ENCODE results near the gene KCNT2. TPM values are rescaled to one million over a fixed set of nuclear protein-coding genes. Genes with fewer than 3 reads are reported as not detected.

The KCNT2 gene
- total and polyA plus RNA-seq, 4 donors, result 1.7 to 11.2 (median 6.8) TPM

GRCh38 chr1:196559314-196559713 is 48.9 kb downstream of the KCNT2 start:
- H3K9ac ChIP-seq (ENCODE audit: low read depth in 1 of 2, low read length in 2 of 2), result peak overlapping the region in 1 of 2 donors; percentile 50
- no peaks in the 10 kb centered on the region for H3K27me3 ChIP-seq (ENCODE audit: control insufficient read depth in 4 of 4, insufficient read depth in 4 of 4, low read length in 3 of 4)
- no peak for DNase-seq (ENCODE audit: low spot score)
- peaks cover 0 to 12% (median 3%) of the 10 kb centered on the region in 4 donors for H3K9me3 ChIP-seq (ENCODE audit: control insufficient read depth in 4 of 4, low read length in 3 of 4)
- WGBS, result 30% methylated on average over 3 of the region's 3 CpGs
- no peaks in the 10 kb centered on the region for H3K36me3 ChIP-seq (ENCODE audit: control insufficient read depth in 4 of 4, insufficient read depth in 3 of 4, low read depth in 1 of 4, low read length in 3 of 4)
- peak overlapping the region; percentile 28 to 30 for H3K27ac ChIP-seq (ENCODE audit: low read depth in 1 of 2, low read length in 2 of 2)
- peak overlapping the region in 1 of 3 donors; percentile 29 for H3K4me3 ChIP-seq (ENCODE audit: low read depth in 1 of 3, low read length in 3 of 3)
- TF ChIP-seq RXRA (IDR thresholded peaks at IDR 0.05) (peak in 1 of 2 donors; percentile 15), SP1 (IDR thresholded peaks at IDR 0.05) (no peak), NR2F2 (IDR thresholded peaks at IDR 0.05) (no peak), YY1 (IDR thresholded peaks at IDR 0.05) (peak; percentile 25), REST (IDR thresholded peaks at IDR 0.05) (no peak), JUND (IDR thresholded peaks at IDR 0.05) (peak in 1 of 2 donors; percentile 26), RAD21 (IDR thresholded peaks at IDR 0.05) (no peak), HNF4A (conservative IDR thresholded peaks at IDR 0.05) (peak; percentile 7 to 37)
- H3K4me1 ChIP-seq (ENCODE audit: control insufficient read depth in 4 of 4, insufficient read depth in 4 of 4, low read length in 3 of 4), result peaks cover 0 to 12% (median 10%) of the 10 kb centered on the region in 4 donors

DNA sequence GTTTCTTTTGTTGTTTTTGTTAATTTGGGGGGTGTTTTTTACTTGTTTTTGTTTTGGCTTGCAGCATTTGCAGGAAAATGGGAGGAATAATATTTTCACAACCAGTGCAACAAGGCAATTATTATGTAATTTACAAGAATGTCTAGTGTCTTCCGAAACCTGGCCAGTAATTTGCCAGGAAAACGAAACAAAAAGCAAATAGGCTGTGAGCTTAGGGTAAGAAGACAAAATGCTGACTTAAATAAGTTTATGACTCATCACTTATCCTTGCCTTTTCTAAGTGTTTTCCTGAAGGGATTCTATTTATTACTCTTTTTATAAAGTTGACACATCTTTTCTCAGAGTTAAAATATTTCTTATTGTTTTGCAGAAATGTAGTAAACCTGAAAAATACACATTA is 49.8 kb downstream of the KCNT2 start:
- no peaks in the 10 kb centered on the region for H3K36me3 ChIP-seq (ENCODE audit: control insufficient read depth in 4 of 4, insufficient read depth in 3 of 4, low read depth in 1 of 4, low read length in 3 of 4)
- peak overlapping the region; percentile 16 to 38 for H3K27ac ChIP-seq (ENCODE audit: low read depth in 1 of 2, low read length in 2 of 2)
- H3K4me1 ChIP-seq (ENCODE audit: control insufficient read depth in 4 of 4, insufficient read depth in 4 of 4, low read length in 3 of 4), result peaks cover 0 to 12% (median 10%) of the 10 kb centered on the region in 4 donors
- 20% methylated on average over 2 of the region's 2 CpGs for WGBS
- DNase-seq (ENCODE audit: low spot score), result no peak
- H3K9me3 ChIP-seq (ENCODE audit: control insufficient read depth in 4 of 4, low read length in 3 of 4), result peaks cover 0 to 7% (median 0%) of the 10 kb centered on the region in 4 donors
- peak overlapping the region; percentile 2 to 50 (median 11) for H3K4me3 ChIP-seq (ENCODE audit: low read depth in 1 of 3, low read length in 3 of 3)
- TF ChIP-seq ATF3 (IDR thresholded peaks at IDR 0.05) (peak; percentile 42), FOXA2 (IDR thresholded peaks at IDR 0.05) (no peak), TAF1 (conservative IDR thresholded peaks at IDR 0.05) (no peak), REST (IDR thresholded peaks at IDR 0.05) (no peak), RAD21 (IDR thresholded peaks at IDR 0.05) (peak in 1 of 2 donors; percentile 22), NR2F2 (IDR thresholded peaks at IDR 0.05) (no peak), FOXA1 (IDR thresholded peaks at IDR 0.05) (no peak), HNF4A (conservative IDR thresholded peaks at IDR 0.05) (peak in 1 of 2 donors; percentile 17), EGR1 (IDR thresholded peaks at IDR 0.05; ENCODE audit: low read depth in 2 of 2) (no peak), HNF4G (IDR thresholded peaks at IDR 0.05) (no peak), JUND (IDR thresholded peaks at IDR 0.05) (peak; percentile 76 to 85), ZBTB33 (IDR thresholded peaks at IDR 0.05) (no peak), YY1 (IDR thresholded peaks at IDR 0.05) (peak; percentile 37), SP1 (IDR thresholded peaks at IDR 0.05) (peak; percentile 15), RXRA (IDR thresholded peaks at IDR 0.05) (no peak)
- TF ChIP-seq, protein P1, sequence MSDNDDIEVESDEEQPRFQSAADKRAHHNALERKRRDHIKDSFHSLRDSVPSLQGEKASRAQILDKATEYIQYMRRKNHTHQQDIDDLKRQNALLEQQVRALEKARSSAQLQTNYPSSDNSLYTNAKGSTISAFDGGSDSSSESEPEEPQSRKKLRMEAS (IDR thresholded peaks at IDR 0.05), result no peak
- TF ChIP-seq, protein P2, sequence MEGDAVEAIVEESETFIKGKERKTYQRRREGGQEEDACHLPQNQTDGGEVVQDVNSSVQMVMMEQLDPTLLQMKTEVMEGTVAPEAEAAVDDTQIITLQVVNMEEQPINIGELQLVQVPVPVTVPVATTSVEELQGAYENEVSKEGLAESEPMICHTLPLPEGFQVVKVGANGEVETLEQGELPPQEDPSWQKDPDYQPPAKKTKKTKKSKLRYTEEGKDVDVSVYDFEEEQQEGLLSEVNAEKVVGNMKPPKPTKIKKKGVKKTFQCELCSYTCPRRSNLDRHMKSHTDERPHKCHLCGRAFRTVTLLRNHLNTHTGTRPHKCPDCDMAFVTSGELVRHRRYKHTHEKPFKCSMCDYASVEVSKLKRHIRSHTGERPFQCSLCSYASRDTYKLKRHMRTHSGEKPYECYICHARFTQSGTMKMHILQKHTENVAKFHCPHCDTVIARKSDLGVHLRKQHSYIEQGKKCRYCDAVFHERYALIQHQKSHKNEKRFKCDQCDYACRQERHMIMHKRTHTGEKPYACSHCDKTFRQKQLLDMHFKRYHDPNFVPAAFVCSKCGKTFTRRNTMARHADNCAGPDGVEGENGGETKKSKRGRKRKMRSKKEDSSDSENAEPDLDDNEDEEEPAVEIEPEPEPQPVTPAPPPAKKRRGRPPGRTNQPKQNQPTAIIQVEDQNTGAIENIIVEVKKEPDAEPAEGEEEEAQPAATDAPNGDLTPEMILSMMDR (IDR thresholded peaks at IDR 0.05; ENCODE audit: low read depth, low read length, missing input control), result no peak
- H3K9ac ChIP-seq (ENCODE audit: low read depth in 1 of 2, low read length in 2 of 2), result peak overlapping the region in 1 of 2 donors; percentile 5
- no peaks in the 10 kb centered on the region for H3K27me3 ChIP-seq (ENCODE audit: control insufficient read depth in 4 of 4, insufficient read depth in 4 of 4, low read length in 3 of 4)

All from liver (tissue), 9 donors.